Stimulated activated CD4-positive, alpha-beta T cell treated with anti-CD3 and anti-CD28 coated beads, Interleukin-15, amount 100 ng/mL, for 1 hour (primary cell): ENCODE data around the gene METAP1.
"Not testable (repeated sequence)": the region's sequence is repeated elsewhere in the genome, so short reads cannot be mapped to it uniquely, and the experiment has no call there.

Experiments used
- DNase-seq, 2 donors: peaks; one replicate each; pipeline ENCODE4 v3.0.0-alpha.2; 2020; ENCODE audit warnings: low read depth in 1 of 2, low spot score in 1 of 2

METAP1 gene

GRCh38 chr4:99054428-99054994 lies 59.0 kb downstream of the METAP1 start:
- no peak for DNase-seq

DNA sequence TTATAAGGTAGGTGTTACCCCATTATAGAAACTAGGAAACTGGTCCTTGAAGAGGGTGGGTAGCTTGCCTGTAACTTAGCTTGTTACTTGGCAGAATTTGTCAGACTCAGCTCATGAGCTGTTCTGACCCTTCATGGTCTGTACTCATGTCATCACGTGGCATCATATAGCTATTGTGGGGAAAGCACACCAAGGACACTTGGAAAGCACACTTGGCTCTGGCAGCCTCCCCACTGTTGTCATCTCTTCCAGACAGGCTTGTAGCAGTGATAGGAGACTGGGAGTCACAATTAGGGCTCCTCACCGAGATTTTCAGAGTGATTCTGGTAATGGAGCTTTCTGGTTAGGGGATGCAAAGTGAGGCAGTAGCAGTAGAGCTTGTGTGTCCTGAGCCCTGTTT lies 62.7 kb downstream of the METAP1 start:
- DNase-seq: no peak

- DNase-seq: no peak
These were observed 64.0 kb downstream of the METAP1 start for GRCh38 chr4:99059550-99059949.

- no peak for DNase-seq
These were observed 65.7 kb downstream of the METAP1 start for GRCh38 chr4:99061048-99061700.

- no peak for DNase-seq
These were observed 66.6 kb downstream of the METAP1 start for GRCh38 chr4:99062120-99062519.

DNA sequence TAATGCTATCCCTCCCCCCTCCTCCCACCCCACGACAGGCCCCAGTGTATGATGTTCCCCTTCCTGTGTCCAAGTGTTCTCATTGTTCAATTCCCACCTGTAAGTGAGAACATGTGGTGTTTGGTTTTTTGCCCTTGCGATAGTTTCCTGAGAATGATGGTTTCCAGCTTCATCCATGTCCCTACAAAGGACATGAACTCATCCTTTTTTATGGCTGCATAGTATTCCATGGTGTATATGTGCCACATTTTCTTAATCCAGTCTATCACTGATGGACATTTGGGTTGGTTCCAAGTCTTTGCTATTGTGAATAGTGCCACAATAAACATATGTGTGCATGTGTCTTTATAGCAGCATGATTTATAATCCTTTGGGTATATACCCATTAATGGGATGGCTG lies 70.0 kb downstream of the METAP1 start:
- not testable (repeated sequence) for DNase-seq

DNA sequence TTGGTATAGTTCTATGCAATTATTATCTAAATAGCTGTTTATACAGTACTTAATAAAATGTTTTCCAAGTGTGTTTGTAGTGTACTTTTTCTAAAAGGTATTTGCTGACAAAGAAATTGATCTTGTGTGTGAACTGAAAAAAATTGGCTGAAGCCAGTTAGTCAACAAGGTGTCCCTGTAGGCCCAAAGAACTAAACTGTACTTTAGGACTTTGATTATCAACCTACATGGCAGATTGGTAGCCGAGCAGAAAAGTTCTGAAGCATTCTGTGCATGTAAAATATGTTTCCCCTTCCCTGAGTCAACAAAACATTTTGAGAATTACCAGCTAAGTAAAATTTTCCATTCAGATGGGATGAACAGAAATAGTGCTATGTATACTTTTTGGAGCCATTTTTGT lies 72.1 kb downstream of the METAP1 start:
- no peak for DNase-seq

GRCh38 chr4:99071159-99071558 lies 75.6 kb downstream of the METAP1 start:
- DNase-seq: no peak

GRCh38 chr4:99074816-99075215 lies 79.3 kb downstream of the METAP1 start:
- no peak for DNase-seq

- no peak for DNase-seq
These were observed 80.9 kb downstream of the METAP1 start for GRCh38 chr4:99076292-99076976.

- no peak for DNase-seq
These were observed 81.7 kb downstream of the METAP1 start for GRCh38 chr4:99077177-99077576.

GRCh38 chr4:99078336-99078735 lies 82.8 kb downstream of the METAP1 start:
- no peak for DNase-seq

DNA sequence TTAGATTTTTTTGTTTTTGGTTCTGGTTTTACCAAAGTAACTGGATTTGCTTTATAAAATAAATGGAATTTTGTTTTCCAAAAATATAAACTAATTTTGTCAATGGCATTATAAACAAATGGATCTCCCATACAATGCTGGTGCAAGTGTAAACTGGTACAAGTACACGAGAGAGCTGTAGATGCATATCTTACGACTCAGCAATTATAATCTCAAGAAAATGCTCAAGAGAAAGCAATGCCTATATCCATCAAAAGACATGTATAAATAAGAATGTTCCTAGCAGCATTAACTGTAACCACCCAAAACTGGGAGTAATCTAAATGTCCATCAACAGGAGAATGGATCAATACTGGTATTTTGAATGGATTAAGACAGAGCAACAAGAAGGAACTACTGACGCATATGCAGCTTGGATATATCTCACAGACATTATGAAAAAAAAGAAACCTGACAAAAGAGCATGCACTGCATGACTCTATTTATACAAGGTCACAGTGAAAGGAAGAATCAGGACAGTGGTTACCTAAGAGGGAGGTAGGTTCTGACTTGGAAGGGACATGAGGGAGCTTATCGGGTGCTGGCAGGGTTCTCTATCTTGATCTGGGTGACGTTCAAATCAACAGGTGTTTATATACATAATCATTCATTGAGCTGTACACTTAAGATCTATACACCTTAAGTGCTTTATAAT lies 83.6 kb downstream of the METAP1 start:
- DNase-seq: no peak

- DNase-seq: no peak
These were observed 84.2 kb downstream of the METAP1 start for GRCh38 chr4:99079625-99080295.

GRCh38 chr4:99080869-99081268 lies 85.3 kb downstream of the METAP1 start:
- not testable (repeated sequence) for DNase-seq

GRCh38 chr4:99082192-99082591 lies 86.7 kb downstream of the METAP1 start:
- DNase-seq: no peak

GRCh38 chr4:99084595-99084994 lies 89.1 kb downstream of the METAP1 start:
- DNase-seq: no peak

DNA sequence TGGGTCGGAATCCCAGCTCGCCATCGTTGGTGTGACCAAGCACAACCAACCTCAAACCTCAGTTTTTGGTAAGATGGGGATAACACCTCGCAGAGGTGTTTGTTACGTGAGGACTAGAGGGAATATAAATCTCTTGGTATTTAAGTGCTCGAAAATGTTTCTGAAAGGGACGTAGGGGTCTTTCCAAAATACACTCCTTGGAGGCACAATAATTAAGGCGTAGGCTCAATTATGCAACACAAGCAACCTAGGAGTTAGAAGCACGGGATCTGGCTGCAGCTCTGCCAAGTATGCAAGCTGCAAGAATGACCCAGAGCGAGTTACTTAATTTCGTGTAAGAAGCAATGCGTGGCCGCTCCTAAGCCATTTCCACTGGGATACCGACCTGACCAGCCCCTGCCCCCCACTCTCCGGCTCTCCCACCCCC lies 92.5 kb downstream of the METAP1 start:
- DNase-seq: no peak

DNA sequence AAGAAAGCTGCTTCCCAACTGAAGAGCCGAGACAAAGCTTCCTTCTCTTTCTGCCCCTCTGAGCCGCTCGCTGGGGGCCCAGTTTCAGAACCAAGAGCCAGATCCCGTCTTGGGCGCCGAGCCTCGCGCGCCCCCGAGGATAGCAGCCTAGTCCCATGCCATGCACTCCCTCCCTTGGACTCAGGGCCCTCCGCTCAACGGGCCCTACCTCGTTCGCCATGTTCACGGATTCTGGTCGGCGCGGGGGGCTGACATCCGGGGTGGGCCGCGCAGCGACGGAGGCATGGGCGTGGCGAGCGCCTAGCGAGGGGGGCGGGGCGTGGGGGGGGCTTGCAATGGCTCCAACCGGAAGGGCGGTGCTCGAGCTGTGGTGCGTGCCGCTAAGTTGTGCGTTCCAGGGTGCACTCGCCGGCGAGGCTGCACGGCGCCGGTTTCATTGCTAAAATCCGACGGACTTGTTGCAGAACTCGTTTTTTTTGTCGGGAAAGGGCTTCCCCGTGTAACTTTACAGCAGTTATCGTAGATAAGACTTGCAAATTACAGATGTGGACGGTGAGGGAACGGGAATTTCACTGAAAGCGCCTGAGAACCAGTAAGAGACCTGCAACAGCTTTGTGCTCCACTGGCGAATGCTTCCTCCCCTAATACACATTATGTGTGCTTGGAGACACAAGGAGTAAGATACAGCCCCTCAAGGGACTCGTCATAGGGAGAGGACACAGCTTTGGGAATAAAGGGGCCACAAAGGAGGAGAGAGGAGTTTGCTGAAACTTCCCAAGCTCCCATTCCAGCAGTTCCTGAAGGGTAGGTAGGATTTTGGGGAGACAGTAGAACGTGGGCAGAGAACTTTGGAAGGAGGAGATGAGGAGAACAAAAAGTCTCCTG lies 93.2 kb downstream of the METAP1 start, which contains the start of gene ADH5:
Gene ADH5, minus strand, starts transcription at position 308 of the 885 bp plus-strand sequence. Its CDS starts 88 bp downstream, at position 220.
- DNase-seq: peak; percentile 81 to 85

GRCh38 chr4:99090481-99091215 lies 95.1 kb downstream of the METAP1 start:
- no peak for DNase-seq
